ENCODE results near the gene ZNF320.
"Not testable (repeated sequence)": the region's sequence is repeated elsewhere in the genome, so short reads cannot be mapped to it uniquely, and the experiment has no call there.

ZNF320 gene

GRCh38 chr19:52897138-52897935 is at the start of gene ZNF320:
Gene ZNF320 (minus strand): TSS chr19:52897635. CDS start chr19:52890255, 7,380 bp downstream.
- DNase-seq (ENCODE audit: low read depth) = peak; percentile 83

GRCh38 chr19:52946322-52947310 is 49.2 kb upstream of the ZNF320 start:
- DNase-seq (ENCODE audit: low read depth) = no peak

GRCh38 chr19:52945652-52946321 is 48.4 kb upstream of the ZNF320 start:
- no peak for DNase-seq (ENCODE audit: low read depth)

- DNase-seq (ENCODE audit: low read depth) = not testable (repeated sequence)
Observed at GRCh38 chr19:52944703-52945493, 47.5 kb upstream of the ZNF320 start.

- DNase-seq (ENCODE audit: low read depth) = no peak
Observed at GRCh38 chr19:52943884-52944643, 46.6 kb upstream of the ZNF320 start.

- no peak for DNase-seq (ENCODE audit: low read depth)
Observed at GRCh38 chr19:52943134-52943883, 45.9 kb upstream of the ZNF320 start.

- peak; percentile 89 for DNase-seq (ENCODE audit: low read depth)
Observed at GRCh38 chr19:52942386-52943133, 45.1 kb upstream of the ZNF320 start.

- no peak for DNase-seq (ENCODE audit: low read depth)
Observed at GRCh38 chr19:52941941-52942385, 44.5 kb upstream of the ZNF320 start.

- not testable (repeated sequence) for DNase-seq (ENCODE audit: low read depth)
Observed at GRCh38 chr19:52941523-52941922, 44.1 kb upstream of the ZNF320 start.

GRCh38 chr19:52940905-52941304 is 43.5 kb upstream of the ZNF320 start:
- DNase-seq (ENCODE audit: low read depth) = not testable (repeated sequence)

- no peak for DNase-seq (ENCODE audit: low read depth)
Observed at GRCh38 chr19:52938761-52939160, 41.3 kb upstream of the ZNF320 start.

GRCh38 chr19:52936954-52937325 is 39.5 kb upstream of the ZNF320 start:
- DNase-seq (ENCODE audit: low read depth) = no peak

GRCh38 chr19:52936151-52936953 is 38.9 kb upstream of the ZNF320 start:
- DNase-seq (ENCODE audit: low read depth) = no peak

- no peak for DNase-seq (ENCODE audit: low read depth)
Observed at GRCh38 chr19:52935434-52935833, 38.0 kb upstream of the ZNF320 start.

GRCh38 chr19:52924641-52925040 is 27.2 kb upstream of the ZNF320 start:
- not testable (repeated sequence) for DNase-seq (ENCODE audit: low read depth)

- DNase-seq (ENCODE audit: low read depth) = no peak
Observed at GRCh38 chr19:52923778-52924593, 26.6 kb upstream of the ZNF320 start.
